GM12878 (cell line): ENCODE results near the gene POU2AF2. TPM values are rescaled to one million over a fixed set of nuclear protein-coding genes. Genes with fewer than 3 reads are reported as not detected.

Experiments used
- ATAC-seq: fragments of 200-7000 bp; cut with Tn5 transposase; 3 replicates; pipeline ENCODE4 v1.9.1; 2020; ENCODE audit warnings: mild to moderate bottlenecking, moderate library complexity
- BruUV-seq: library from RNA; stranded (reverse); fragments of 400-500 nt; replicated peaks from 2 replicates; lab custom pipeline; 2021; lab: Mats Ljungman, UMichigan
- CTCF ChIA-PET: fragments of 300-600 bp; sonication (Branson Sonifier 250); formaldehyde crosslinking; extraction: SDS; loops from one replicate; lab custom pipeline; 2021; ENCODE audit warnings: inconsistent platforms; lab: Yijun Ruan, JAX
- POLR2A ChIA-PET: fragments of 350-600 bp; formaldehyde crosslinking; extraction: SDS; loops from one replicate; lab custom pipeline; 2021; ENCODE audit warnings: inconsistent platforms; lab: Charles Lee
- RAD21 ChIA-PET: fragments of 300-600 bp; sonication (Branson Sonifier 250); formaldehyde crosslinking; loops from one replicate; lab custom pipeline; 2023; ENCODE audit warnings: antibody characterized with exemption; ENCODE audit not compliant: unreplicated experiment; lab: Charles Lee
- SMC1A ChIA-PET: fragments of 300-600 bp; sonication (Branson Sonifier 250); formaldehyde crosslinking; loops from one replicate; lab custom pipeline; 2023; ENCODE audit not compliant: unreplicated experiment, uncharacterized antibody; lab: Charles Lee
- DNase-seq: peaks from one replicate; pipeline ENCODE4 v3.0.0-alpha.2; 2011; ENCODE audit warnings: low read depth, low spot score
- FAIRE-seq: peaks from 3 replicates; lab custom pipeline; 2011; peaks lifted over from hg19 to GRCh38; lab: Jason Lieb, UNC
- H2AFZ ChIP-seq: 2 replicates; pipeline ENCODE4 v1.6.0; 2011; ENCODE audit warnings: low read depth, low read length, control low read depth; ENCODE audit not compliant: control insufficient read depth
- H3K27ac ChIP-seq: 2 replicates; pipeline ENCODE4 v1.5.1; 2011; ENCODE audit warnings: control low read depth; ENCODE audit not compliant: control insufficient read depth, insufficient read depth
- H3K27me3 ChIP-seq, 2 experiments: replicated peaks in 1 of 2; 2 replicates each; pipeline versions ENCODE4 v1.6.0 to v1.6.1; 2011; ENCODE audit warnings: low read length in 1 of 2; ENCODE audit not compliant: control insufficient read depth in 2 of 2, insufficient read depth in 2 of 2
- H3K36me3 ChIP-seq, 2 experiments: 2 replicates each; pipeline ENCODE4 v1.5.1; 2011; ENCODE audit warnings: low read length in 1 of 2; ENCODE audit not compliant: control insufficient read depth in 2 of 2, insufficient read depth in 2 of 2
- H3K4me1 ChIP-seq: 2 replicates; pipeline ENCODE4 v1.6.1; 2011; ENCODE audit warnings: mild to moderate bottlenecking, low read length, moderate library complexity, mixed read lengths; ENCODE audit not compliant: control insufficient read depth, insufficient read depth
- H3K4me2 ChIP-seq: 2 replicates; pipeline ENCODE4 v1.6.0; 2011; ENCODE audit warnings: control low read depth; ENCODE audit not compliant: control insufficient read depth, insufficient read depth
- H3K4me3 ChIP-seq: fragments of 200-600 bp; sonication (generic); 2 replicates; pipeline ENCODE4 v1.5.1; 2016
- H3K79me2 ChIP-seq: 2 replicates; pipeline ENCODE4 v1.6.0; 2011; ENCODE audit warnings: low read length; ENCODE audit not compliant: control insufficient read depth, insufficient read depth
- H3K9ac ChIP-seq: 2 replicates; pipeline ENCODE4 v1.8.0; 2011; ENCODE audit warnings: low read length, control low read depth, mixed read lengths; ENCODE audit not compliant: control insufficient read depth, insufficient read depth
- H3K9me3 ChIP-seq: replicated peaks from 3 replicates; pipeline ENCODE4 v1.5.1; 2011; ENCODE audit warnings: mild to moderate bottlenecking, low read length; ENCODE audit not compliant: control insufficient read depth, insufficient read depth
- H4K20me1 ChIP-seq: 2 replicates; pipeline ENCODE4 v1.6.0; 2011; ENCODE audit not compliant: control insufficient read depth, insufficient read depth
- BHLHE40 ChIP-seq, 2 experiments: fragments of 450-650 bp in 1 of 2; IDR thresholded peaks; 2 replicates each; pipeline ENCODE4 v1.6.1; 2011 to 2017; ENCODE audit warnings: low read depth in 2 of 2, borderline replicate concordance in 1 of 2, improper control_type of control experiment in 1 of 2, low read length in 1 of 2, mild to moderate bottlenecking in 1 of 2
- CHD1 ChIP-seq: IDR thresholded peaks from 2 replicates; pipeline ENCODE4 v1.6.1; 2012; ENCODE audit warnings: low read depth, low read length, improper control_type of control experiment
- MYB ChIP-seq: fragments of 150-350 bp; IDR thresholded peaks from 2 replicates; pipeline ENCODE4 v1.6.1; 2014; ENCODE audit warnings: mild to moderate bottlenecking, low read depth, low read length, borderline replicate concordance
- TCF12 ChIP-seq: IDR thresholded peaks from 2 replicates; pipeline ENCODE4 v1.6.1; 2011; ENCODE audit warnings: low read depth, mild to moderate bottlenecking, low read length
- WGBS: methylation state at CpG from one replicate; pipeline ENCODE4 v1.1.6; 2016; ENCODE audit warnings: low lambda C conversion rate; ENCODE audit not compliant: insufficient replicate concordance, insufficient coverage; ENCODE audit errors: missing lambda C conversion rate; 5-methylcytosine and 5-hydroxymethylcytosine counted together
- in situ Hi-C: fragments of 300-500 bp; cut with MboI; formaldehyde crosslinking; loops from 9 replicates; pipeline ENCODE4 v1.14.3; 2018; ENCODE audit warnings: mixed read lengths
- intact Hi-C: fragments of 100-400 bp; cut with micrococcal nuclease; formaldehyde crosslinking; loops from one replicate; pipeline ENCODE4 v1.14.2; 2022; ENCODE audit not compliant: unreplicated experiment
- polyA plus RNA-seq, 11 experiments: library from polyadenylated mRNA; depleted of rRNA in 4 of 11; unstranded in 6 of 11; stranded (reverse) in 5 of 11; fragments of >200 nt; fragmentation: Nextera tagmentation in 4 of 11; fragmentation: Illumina TruSeq in 1 of 11; extraction: Ambion mirVana in 4 of 11; extraction: Trizol in 1 of 11; gene quantifications; 1 replicate in 1 of 11; 2 replicates in 10 of 11; pipeline versions ENCODE4 v1.2.1 to v1.2.3, GENCODE V29; 2011 to 2016; ENCODE audit warnings: inconsistent platforms in 2 of 11, missing spikeins in 2 of 11, low read depth in 1 of 11
- total RNA-seq, 4 experiments: library from RNA; depleted of rRNA in 3 of 4; stranded (reverse); fragments of >200 nt in 3 of 4; fragmentation: Illumina TruSeq in 1 of 4; extraction: Trizol in 1 of 4; gene quantifications; 2 replicates each; pipeline versions ENCODE4 v1.2.1 to v1.2.3, GENCODE V29; 2013 to 2021
- TF ChIP-seq, protein P1 (sequence below): fragments of 450-650 bp; IDR thresholded peaks from 2 replicates; pipeline ENCODE4 v1.6.1; 2017; ENCODE audit warnings: mild to moderate bottlenecking, moderate library complexity

Gene POU2AF2
- total and polyA plus RNA-seq, 10 of the 15 experiments (the other 5 are each of a cell fraction or from before 2014, with no cell fraction given) = not detected

DNA sequence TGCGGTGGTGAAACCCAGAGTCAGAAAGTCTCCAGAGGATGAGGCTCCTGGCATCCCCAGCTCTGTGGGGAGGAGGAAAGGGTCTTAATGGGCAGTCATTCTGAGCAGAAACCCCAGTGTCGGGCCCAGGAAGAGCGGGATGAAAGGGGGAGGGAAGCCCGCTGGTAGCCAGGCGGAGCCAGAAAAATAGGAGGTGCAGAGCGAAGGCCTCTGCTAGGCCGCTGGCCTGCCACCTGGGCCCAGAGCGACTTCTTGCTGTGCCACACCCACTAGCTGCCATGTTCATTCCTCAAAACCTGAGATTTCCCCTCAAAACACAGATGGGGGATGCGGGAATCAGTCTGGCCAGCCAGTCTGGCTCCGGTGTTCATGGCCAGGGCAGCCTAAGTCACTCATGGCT, 52.2 kb downstream of the POU2AF2 start:
- 86% methylated on average over 10 of the region's 10 CpGs for WGBS
- FAIRE-seq = no peak
- Histone ChIP-seq H3K9me3 (no peaks in the 10 kb centered on the region), H3K79me2 (no peaks in the 10 kb centered on the region), H3K9ac (no peak overlapping the region), H3K4me3 (no peak overlapping the region), H4K20me1 (no peaks in the 10 kb centered on the region), H3K4me2 (no peak overlapping the region), H3K27me3 (peaks cover 0 to 7% of the 10 kb centered on the region in 2 experiments; a peak in 3 of 4 replicates), H3K36me3 (no peaks in the 10 kb centered on the region), H3K27ac (no peak overlapping the region), H2AFZ (no peak overlapping the region), H3K4me1 (no peaks in the 10 kb centered on the region)
- SMC1A ChIA-PET = interaction anchor here (0.6 to 1.6 kb wide), 3 partner anchors 15 to 124 kb away, joined by 3 to 5 read pairs (median 3); no protein-coding TSS in a partner anchor
- RAD21 ChIA-PET = no interaction called here
- BruUV-seq = no TSS peak
- CTCF ChIA-PET = interaction anchor here (4.4 kb wide), 1 partner anchor 126 kb away, joined by 21 read pairs; no protein-coding TSS in a partner anchor
- in situ Hi-C loops (no loop called here), intact Hi-C loops (no loop called here)
- no peak for TF ChIP-seq CHD1
- no peak for TF ChIP-seq TCF12
- TF ChIP-seq, protein P1, sequence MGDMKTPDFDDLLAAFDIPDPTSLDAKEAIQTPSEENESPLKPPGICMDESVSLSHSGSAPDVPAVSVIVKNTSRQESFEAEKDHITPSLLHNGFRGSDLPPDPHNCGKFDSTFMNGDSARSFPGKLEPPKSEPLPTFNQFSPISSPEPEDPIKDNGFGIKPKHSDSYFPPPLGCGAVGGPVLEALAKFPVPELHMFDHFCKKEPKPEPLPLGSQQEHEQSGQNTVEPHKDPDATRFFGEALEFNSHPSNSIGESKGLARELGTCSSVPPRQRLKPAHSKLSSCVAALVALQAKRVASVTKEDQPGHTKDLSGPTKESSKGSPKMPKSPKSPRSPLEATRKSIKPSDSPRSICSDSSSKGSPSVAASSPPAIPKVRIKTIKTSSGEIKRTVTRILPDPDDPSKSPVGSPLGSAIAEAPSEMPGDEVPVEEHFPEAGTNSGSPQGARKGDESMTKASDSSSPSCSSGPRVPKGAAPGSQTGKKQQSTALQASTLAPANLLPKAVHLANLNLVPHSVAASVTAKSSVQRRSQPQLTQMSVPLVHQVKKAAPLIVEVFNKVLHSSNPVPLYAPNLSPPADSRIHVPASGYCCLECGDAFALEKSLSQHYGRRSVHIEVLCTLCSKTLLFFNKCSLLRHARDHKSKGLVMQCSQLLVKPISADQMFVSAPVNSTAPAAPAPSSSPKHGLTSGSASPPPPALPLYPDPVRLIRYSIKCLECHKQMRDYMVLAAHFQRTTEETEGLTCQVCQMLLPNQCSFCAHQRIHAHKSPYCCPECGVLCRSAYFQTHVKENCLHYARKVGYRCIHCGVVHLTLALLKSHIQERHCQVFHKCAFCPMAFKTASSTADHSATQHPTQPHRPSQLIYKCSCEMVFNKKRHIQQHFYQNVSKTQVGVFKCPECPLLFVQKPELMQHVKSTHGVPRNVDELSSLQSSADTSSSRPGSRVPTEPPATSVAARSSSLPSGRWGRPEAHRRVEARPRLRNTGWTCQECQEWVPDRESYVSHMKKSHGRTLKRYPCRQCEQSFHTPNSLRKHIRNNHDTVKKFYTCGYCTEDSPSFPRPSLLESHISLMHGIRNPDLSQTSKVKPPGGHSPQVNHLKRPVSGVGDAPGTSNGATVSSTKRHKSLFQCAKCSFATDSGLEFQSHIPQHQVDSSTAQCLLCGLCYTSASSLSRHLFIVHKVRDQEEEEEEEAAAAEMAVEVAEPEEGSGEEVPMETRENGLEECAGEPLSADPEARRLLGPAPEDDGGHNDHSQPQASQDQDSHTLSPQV = no peak
- no peak for TF ChIP-seq BHLHE40 (IDR thresholded peaks at IDR 0.05; ENCODE audit: borderline replicate concordance in 1 of 2, low read depth in 2 of 2, low read length in 1 of 2)
- TF ChIP-seq MYB = no peak
- POLR2A ChIA-PET = no interaction called here
- DNase-seq = no peak
- ATAC-seq = no peak
